HEK293 (cell line): Measurements from ENCODE around the gene USP7.

Experiments used
- CTCF ChIA-PET: fragments of 350-600 bp; formaldehyde crosslinking; extraction: SDS; loops from one replicate; lab custom pipeline; 2021; ENCODE audit warnings: antibody characterized with exemption; lab: Yijun Ruan, JAX
- POLR2A ChIA-PET: fragments of 300-600 bp; formaldehyde crosslinking; extraction: SDS; loops from one replicate; lab custom pipeline; 2020; ENCODE audit warnings: antibody characterized with exemption, inconsistent platforms; lab: Yijun Ruan, JAX
- H3K27ac ChIP-seq: fragments of 200-500 bp; sonication (Bioruptor generic); 2 replicates; pipeline ENCODE4 v1.5.1; 2014; ENCODE audit warnings: low read depth, low read length, control low read depth, inconsistent platforms; ENCODE audit errors: extremely low read depth
- H3K36me3 ChIP-seq, 2 experiments: fragments of 200-500 bp in 1 of 2; sonication (Bioruptor generic) in 1 of 2; 1 replicate in 1 of 2; 2 replicates in 1 of 2; pipeline ENCODE4 v1.5.1; 2014 to 2017; ENCODE audit warnings: inconsistent platforms in 2 of 2, low read length in 2 of 2; ENCODE audit not compliant: control insufficient read depth in 2 of 2, insufficient read depth in 1 of 2
- H3K4me1 ChIP-seq: fragments of 200-500 bp; sonication (Bioruptor generic); 2 replicates; pipeline ENCODE4 v1.5.1; 2014; ENCODE audit warnings: mild to moderate bottlenecking, low read length, inconsistent platforms; ENCODE audit not compliant: control insufficient read depth, insufficient read depth
- H3K4me3 ChIP-seq: 2 replicates; pipeline ENCODE4 v1.5.1; 2011; ENCODE audit warnings: low read depth, mild to moderate bottlenecking, control low read depth, low read length, moderate library complexity
- H3K9me3 ChIP-seq: fragments of 200-500 bp; sonication (Bioruptor generic); 2 replicates; pipeline ENCODE4 v1.5.1; 2014; ENCODE audit warnings: low read depth, low read length, inconsistent platforms; ENCODE audit not compliant: control insufficient read depth, insufficient read depth
- PATZ1 ChIP-seq: fragments of 450-650 bp; formaldehyde crosslinking; IDR thresholded peaks from 2 replicates; pipeline ENCODE4 v1.5.1; 2016; ENCODE audit warnings: missing biosample characterization, missing genetic modification characterization
- PRDM10 ChIP-seq: fragments of 450-650 bp; formaldehyde crosslinking; IDR thresholded peaks from 2 replicates; pipeline ENCODE4 v1.5.1; 2016; ENCODE audit warnings: missing biosample characterization, missing genetic modification characterization
- SCRT1 ChIP-seq: fragments of 450-650 bp; formaldehyde crosslinking; IDR thresholded peaks from 2 replicates; pipeline ENCODE4 v1.5.1; 2016; ENCODE audit warnings: missing biosample characterization, missing genetic modification characterization, borderline replicate concordance
- ZNF112 ChIP-seq: fragments of 450-650 bp; formaldehyde crosslinking; IDR thresholded peaks from 2 replicates; pipeline ENCODE4 v1.5.0; 2017; ENCODE audit warnings: missing biosample characterization, missing genetic modification characterization
- ZNF155 ChIP-seq: fragments of 450-650 bp; formaldehyde crosslinking; IDR thresholded peaks from 2 replicates; pipeline ENCODE4 v1.5.1; 2016; ENCODE audit warnings: missing biosample characterization, missing genetic modification characterization
- ZNF248 ChIP-seq: fragments of 450-650 bp; formaldehyde crosslinking; IDR thresholded peaks from 2 replicates; pipeline ENCODE4 v1.5.1; 2017; ENCODE audit warnings: missing biosample characterization, missing genetic modification characterization
- ZNF302 ChIP-seq: fragments of 450-650 bp; formaldehyde crosslinking; IDR thresholded peaks from 2 replicates; pipeline ENCODE4 v1.5.1; 2016; ENCODE audit warnings: missing biosample characterization, missing genetic modification characterization, low read depth
- ZNF510 ChIP-seq: fragments of 450-650 bp; formaldehyde crosslinking; IDR thresholded peaks from 2 replicates; pipeline ENCODE4 v1.5.1; 2018; ENCODE audit warnings: mild to moderate bottlenecking, missing genetic modification characterization, missing biosample characterization; ENCODE audit not compliant: insufficient replicate concordance
- ZNF555 ChIP-seq: fragments of 450-650 bp; formaldehyde crosslinking; conservative IDR thresholded peaks from 2 replicates; pipeline ENCODE4 v1.5.1; 2017; ENCODE audit warnings: missing biosample characterization, mild to moderate bottlenecking, missing genetic modification characterization, inconsistent platforms
- ZNF624 ChIP-seq: fragments of 450-650 bp; formaldehyde crosslinking; IDR thresholded peaks from 2 replicates; pipeline ENCODE4 v1.5.1; 2017; ENCODE audit warnings: missing biosample characterization, missing genetic modification characterization
- ZSCAN16 ChIP-seq: fragments of 450-650 bp; formaldehyde crosslinking; IDR thresholded peaks from 2 replicates; pipeline ENCODE4 v1.5.1; 2016; ENCODE audit warnings: missing biosample characterization, missing genetic modification characterization
- TF ChIP-seq, protein P1 (sequence below): fragments of 450-650 bp; IDR thresholded peaks from 2 replicates; pipeline ENCODE4 v1.5.1; 2018; ENCODE audit warnings: missing biosample characterization, missing genetic modification characterization
- TF ChIP-seq, protein P2 (sequence below): fragments of 450-650 bp; formaldehyde crosslinking; IDR thresholded peaks from 2 replicates; pipeline ENCODE4 v1.5.1; 2016; ENCODE audit warnings: missing biosample characterization, missing genetic modification characterization
- TF ChIP-seq, protein P3 (sequence below): fragments of 450-650 bp; formaldehyde crosslinking; IDR thresholded peaks from 2 replicates; pipeline ENCODE4 v1.5.1; 2016; ENCODE audit warnings: missing biosample characterization, missing genetic modification characterization

Gene USP7

GRCh38 chr16:8852534-8852933 lies 111.2 kb downstream of the USP7 start:
- peaks cover 6 to 90% of the 10 kb centered on the region in 2 experiments; a peak in 2 of 3 replicates for H3K36me3 ChIP-seq
- TF ChIP-seq ZSCAN16 (no peak), PRDM10 (tag by site-specific recombination) (no peak), ZNF155 (tag by site-specific recombination) (no peak), ZNF624 (tag by site-specific recombination) (no peak), SCRT1 (tag by site-specific recombination) (no peak), ZNF112 (no peak), ZNF555 (tag by site-specific recombination) (no peak), ZNF248 (no peak), ZNF510 (tag by site-specific recombination) (no peak)
- TF ChIP-seq, protein P1, sequence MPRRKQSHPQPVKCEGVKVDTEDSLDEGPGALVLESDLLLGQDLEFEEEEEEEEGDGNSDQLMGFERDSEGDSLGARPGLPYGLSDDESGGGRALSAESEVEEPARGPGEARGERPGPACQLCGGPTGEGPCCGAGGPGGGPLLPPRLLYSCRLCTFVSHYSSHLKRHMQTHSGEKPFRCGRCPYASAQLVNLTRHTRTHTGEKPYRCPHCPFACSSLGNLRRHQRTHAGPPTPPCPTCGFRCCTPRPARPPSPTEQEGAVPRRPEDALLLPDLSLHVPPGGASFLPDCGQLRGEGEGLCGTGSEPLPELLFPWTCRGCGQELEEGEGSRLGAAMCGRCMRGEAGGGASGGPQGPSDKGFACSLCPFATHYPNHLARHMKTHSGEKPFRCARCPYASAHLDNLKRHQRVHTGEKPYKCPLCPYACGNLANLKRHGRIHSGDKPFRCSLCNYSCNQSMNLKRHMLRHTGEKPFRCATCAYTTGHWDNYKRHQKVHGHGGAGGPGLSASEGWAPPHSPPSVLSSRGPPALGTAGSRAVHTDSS: no peak
- TF ChIP-seq, protein P2, sequence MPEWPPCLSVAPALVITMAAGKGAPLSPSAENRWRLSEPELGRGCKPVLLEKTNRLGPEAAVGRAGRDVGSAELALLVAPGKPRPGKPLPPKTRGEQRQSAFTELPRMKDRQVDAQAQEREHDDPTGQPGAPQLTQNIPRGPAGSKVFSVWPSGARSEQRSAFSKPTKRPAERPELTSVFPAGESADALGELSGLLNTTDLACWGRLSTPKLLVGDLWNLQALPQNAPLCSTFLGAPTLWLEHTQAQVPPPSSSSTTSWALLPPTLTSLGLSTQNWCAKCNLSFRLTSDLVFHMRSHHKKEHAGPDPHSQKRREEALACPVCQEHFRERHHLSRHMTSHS: no peak
- TF ChIP-seq, all 188 proteins: peak for 0
- Histone ChIP-seq H3K9me3 (no peaks in the 10 kb centered on the region), H3K4me3 (no peak overlapping the region), H3K4me1 (no peaks in the 10 kb centered on the region), H3K27ac (no peak overlapping the region)
- POLR2A ChIA-PET: interaction anchor here (0.6 to 5.1 kb wide), 3 partner anchors 16 to 55 kb away, joined by 3 to 21 read pairs (median 6); partner anchors contain the start of genes CARHSP1, PMM2 and TMEM186
- CTCF ChIA-PET: interaction anchor here (0.6 to 1.8 kb wide), 3 partner anchors 28 to 190 kb away, joined by 5 to 10 read pairs (median 8); no protein-coding TSS in a partner anchor

DNA sequence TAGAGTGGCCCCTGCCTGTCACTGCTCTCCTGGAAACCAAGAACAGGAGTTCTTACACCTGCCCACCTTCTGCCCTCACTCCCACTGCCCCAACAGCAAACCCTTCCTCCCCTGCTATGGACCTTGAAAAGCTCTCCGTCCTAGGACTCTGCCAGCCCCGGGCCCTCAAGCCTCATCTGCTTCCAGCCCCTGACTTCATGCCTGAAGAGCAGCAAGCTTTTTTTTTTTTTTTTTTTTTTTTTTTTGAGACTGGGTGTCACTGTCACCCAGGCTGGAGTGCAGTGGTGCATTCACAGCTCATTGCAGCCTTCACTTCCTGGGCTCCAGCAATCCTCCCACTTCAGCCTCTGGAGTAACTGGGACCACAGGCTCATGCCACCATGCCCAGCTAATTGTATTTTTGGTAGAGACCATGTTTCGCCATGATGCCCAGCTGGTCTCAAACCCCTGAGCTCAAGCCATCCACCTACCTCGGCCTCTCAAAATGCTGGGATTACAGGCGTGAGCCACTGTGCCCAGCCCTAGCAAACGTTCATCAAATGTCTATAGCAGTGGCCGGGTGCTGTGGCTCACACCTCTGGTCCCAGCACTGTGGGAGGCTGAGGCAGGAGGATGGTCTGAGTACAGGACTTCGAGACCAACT lies 111.8 kb downstream of the USP7 start:
- Histone ChIP-seq H3K4me3 (no peak overlapping the region), H3K36me3 (peaks cover 6 to 89% of the 10 kb centered on the region in 2 experiments; a peak in 2 of 3 replicates), H3K4me1 (no peaks in the 10 kb centered on the region), H3K9me3 (no peaks in the 10 kb centered on the region)
- CTCF ChIA-PET: interaction anchor here (0.6 to 1.8 kb wide), 2 partner anchors 29 to 65 kb away, joined by 8 to 10 read pairs; no protein-coding TSS in a partner anchor
- TF ChIP-seq ZNF302 (tag by site-specific recombination) (no peak), PATZ1 (tag by site-specific recombination) (no peak)
- TF ChIP-seq, protein P3, sequence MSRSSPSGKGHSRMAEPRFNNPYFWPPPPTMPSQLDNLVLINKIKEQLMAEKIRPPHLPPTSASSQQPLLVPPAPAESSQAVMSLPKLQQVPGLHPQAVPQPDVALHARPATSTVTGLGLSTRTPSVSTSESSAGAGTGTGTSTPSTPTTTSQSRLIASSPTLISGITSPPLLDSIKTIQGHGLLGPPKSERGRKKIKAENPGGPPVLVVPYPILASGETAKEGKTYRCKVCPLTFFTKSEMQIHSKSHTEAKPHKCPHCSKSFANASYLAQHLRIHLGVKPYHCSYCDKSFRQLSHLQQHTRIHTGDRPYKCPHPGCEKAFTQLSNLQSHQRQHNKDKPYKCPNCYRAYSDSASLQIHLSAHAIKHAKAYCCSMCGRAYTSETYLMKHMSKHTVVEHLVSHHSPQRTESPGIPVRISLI (tag by site-specific recombination): 0 out of 2 replicates have a peak, but pooled peaks have one; percentile 24
- TF ChIP-seq, all 188 proteins: peak for 1
- POLR2A ChIA-PET: interaction anchor here (0.6 to 5.1 kb wide), 6 partner anchors 13 to 198 kb away, joined by 3 to 21 read pairs (median 4); partner anchors contain the start of genes CARHSP1, PMM2 and TMEM186
- no peak overlapping the region for H3K27ac ChIP-seq
